ENCODE data around the gene GALT.

GRCh38 chr9:34663303-34663605, 16.8 kb downstream of the GALT start:
- TF ChIP-seq CTCF (conservative IDR thresholded peaks at IDR 0.05 in 1 of 2, IDR thresholded peaks at IDR 0.05 in 1 of 2; ENCODE audit: extremely low read depth in 1 of 2, insufficient read depth in 1 of 2, low read depth in 1 of 2, low read length in 2 of 2) (no peak), EZH2 (IDR thresholded peaks at IDR 0.05; ENCODE audit: borderline replicate concordance, low read length) (no peak)
